NOMO-1 treated with DMSO at 0.1 percent for 48 hours (cell line): ENCODE results near the gene FSHR.
A peak's percentile ranks its signal among the peaks of the same experiment; 100 is the strongest.

ENCODE experiments used
- DNase-seq: peaks from one replicate; lab custom pipeline; 2025; ENCODE audit not compliant: unreplicated experiment; lab: John Stamatoyannopoulos, UW

Gene FSHR

DNA sequence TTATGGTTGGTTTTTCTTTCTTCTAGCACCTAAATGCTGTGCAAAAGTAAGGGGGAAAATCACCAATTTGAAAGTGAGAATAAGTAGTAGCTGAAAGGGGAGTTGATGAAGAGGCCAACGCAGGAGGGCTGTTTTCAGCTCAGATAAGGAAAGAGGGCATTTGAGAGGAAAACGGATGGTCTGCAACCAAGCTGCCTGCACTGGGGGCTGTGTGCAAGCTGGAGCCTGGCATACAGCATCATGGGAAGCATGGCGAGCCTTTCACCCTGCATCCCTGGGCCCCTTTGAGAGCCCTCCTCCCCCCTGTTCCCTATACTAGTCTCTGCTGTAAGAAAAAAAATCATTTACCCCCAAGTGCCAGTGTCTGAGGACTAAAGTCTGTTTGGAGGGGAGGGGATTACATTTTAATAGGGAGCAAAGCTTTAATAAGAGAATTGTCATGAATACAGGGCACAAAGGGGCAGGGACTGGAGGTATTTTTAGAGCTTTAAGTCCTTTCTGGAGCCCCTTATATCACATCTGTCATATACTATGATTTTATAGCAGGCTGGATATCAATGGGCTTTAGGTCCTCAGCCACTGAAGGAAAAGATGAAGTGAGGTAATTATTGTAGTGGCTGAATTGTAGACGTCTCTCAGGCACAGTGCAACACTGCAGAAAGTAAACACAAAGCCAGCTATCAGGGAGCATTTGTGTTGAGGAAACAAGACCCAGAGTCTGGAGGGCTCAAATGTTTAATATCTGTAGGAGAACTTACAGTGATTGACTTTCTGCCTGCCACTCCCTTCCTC lies 120.7 kb downstream of the FSHR start:
- no peak for DNase-seq

- no peak for DNase-seq
Measured at GRCh38 chr2:49032936-49033335, 121.4 kb downstream of the FSHR start.

- DNase-seq, result no peak
Measured at GRCh38 chr2:49032126-49032525, 122.2 kb downstream of the FSHR start.

GRCh38 chr2:49029406-49029805 lies 124.9 kb downstream of the FSHR start:
- DNase-seq, result no peak

- DNase-seq, result no peak
Measured at GRCh38 chr2:49028101-49028500, 126.2 kb downstream of the FSHR start.

DNA sequence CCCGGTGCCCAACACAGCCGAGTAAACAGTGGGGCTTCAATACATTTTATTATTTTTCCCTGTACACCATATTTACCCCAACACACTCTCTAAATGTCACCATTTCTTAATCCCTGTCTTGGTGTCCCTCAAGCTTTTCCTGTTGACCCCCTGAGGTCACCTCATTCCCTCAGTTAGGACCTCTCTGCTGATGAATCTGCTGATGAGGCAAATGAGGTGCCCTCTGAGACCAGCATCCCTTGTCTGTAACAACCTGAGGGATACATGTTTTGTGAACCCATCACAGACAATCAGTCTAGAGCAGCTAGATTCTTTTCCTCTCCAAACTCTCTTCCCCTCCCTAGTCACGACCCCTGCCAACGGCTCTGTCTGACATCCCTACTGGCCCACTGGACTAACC lies 127.6 kb downstream of the FSHR start:
- no peak for DNase-seq

DNA sequence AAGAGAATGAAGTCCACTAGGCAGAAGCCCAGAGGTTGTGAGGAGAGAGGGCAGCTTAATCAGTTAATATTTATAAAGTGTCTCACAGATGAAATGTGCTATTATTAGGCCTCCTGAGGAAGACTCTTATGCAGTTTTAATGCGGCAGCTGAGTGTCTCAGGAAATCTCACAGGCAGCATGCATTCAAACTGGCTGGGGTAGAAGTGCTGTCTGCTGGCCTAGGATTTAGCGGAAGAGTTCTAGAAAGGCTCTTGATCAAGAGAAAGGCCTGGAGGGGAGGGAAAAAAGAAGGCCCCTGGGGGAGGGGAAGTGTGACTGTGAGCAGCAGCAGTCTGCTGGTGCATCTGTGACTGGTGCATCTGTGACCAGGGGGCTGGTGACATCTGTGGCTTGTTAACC lies 133.0 kb downstream of the FSHR start:
- DNase-seq, result no peak

DNA sequence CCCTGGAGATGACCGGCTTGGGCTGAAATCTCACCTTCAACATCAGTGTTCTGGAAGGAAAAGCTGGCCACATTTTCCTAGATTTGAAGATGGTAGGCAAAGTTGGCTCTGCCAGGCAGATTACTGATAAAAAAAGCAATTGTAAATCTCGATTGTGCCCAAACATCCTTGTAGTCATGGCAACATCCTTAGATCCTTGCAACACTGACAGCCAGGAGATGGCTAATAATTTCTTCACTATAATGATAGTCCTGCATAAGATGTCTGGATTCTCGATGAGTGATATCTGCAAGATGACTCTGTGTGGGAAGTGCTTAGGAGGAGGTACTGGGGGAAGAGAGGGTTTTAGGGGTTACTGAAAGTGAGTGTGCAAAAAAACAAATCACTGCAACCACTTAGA lies 149.1 kb downstream of the FSHR start:
- no peak for DNase-seq

- peak; percentile 80 for DNase-seq
Measured at GRCh38 chr2:49004036-49004626, 150.2 kb downstream of the FSHR start.

GRCh38 chr2:49003201-49003600 lies 151.1 kb downstream of the FSHR start:
- DNase-seq, result no peak

DNA sequence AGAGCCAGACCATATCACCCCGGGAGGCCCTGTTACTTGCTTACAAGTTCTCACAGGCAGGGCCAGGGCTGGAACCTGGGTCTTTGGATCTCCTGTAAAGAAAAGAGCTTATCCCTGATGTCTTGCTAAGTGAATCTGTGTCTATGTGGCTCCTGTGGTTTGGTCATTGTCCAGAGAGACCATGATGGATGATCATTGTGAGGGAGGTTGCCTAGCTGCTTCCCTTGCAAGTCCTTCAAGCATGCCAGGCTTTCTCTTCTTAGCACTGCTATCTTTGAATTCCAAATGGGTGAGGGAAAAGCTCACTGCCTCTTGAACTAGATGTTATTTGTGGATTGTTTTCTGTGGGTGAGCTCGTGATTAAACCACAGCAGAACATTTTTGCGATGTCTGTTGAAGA lies 151.6 kb downstream of the FSHR start:
- DNase-seq, result no peak

DNA sequence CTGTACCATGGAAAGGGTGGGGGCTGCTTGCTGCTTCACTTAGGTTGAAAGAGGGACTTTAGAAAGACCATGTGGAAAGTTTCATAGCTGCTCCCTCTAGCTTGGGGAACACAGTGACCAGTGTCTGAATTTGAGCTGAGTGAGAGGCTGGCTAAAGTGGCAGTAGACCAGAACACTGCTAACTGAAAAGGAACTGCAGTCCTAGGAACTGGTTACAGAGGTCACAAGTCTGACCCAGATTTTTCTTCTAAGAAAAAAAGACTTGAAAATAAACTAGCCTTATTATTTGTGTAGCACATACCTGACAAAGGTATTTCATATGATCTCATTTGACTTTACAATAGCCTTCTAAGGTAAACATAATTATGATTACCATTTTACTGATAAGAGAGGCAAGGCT lies 153.6 kb downstream of the FSHR start:
- DNase-seq, result no peak

GRCh38 chr2:48998449-48998848 lies 155.9 kb downstream of the FSHR start:
- DNase-seq, result no peak

DNA sequence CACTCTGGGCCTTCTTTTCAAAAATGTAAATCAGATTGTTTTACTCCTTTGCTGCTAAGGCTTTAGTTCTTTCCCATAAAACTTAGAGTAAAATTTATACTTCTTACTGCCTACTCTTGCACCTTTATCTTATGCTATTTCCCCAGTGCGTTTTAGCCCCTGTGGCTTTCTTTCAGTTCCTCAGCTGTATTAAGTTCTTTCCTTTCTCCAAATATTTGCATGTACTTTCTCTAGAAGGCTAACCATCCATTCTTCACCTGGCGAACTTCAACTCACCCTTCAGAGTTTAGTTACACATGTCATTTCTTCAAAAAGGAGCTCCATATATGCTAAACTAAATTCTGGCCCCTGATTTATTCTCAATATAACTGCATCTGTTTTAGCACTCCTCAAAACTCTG lies 160.7 kb downstream of the FSHR start:
- DNase-seq, result no peak

DNA sequence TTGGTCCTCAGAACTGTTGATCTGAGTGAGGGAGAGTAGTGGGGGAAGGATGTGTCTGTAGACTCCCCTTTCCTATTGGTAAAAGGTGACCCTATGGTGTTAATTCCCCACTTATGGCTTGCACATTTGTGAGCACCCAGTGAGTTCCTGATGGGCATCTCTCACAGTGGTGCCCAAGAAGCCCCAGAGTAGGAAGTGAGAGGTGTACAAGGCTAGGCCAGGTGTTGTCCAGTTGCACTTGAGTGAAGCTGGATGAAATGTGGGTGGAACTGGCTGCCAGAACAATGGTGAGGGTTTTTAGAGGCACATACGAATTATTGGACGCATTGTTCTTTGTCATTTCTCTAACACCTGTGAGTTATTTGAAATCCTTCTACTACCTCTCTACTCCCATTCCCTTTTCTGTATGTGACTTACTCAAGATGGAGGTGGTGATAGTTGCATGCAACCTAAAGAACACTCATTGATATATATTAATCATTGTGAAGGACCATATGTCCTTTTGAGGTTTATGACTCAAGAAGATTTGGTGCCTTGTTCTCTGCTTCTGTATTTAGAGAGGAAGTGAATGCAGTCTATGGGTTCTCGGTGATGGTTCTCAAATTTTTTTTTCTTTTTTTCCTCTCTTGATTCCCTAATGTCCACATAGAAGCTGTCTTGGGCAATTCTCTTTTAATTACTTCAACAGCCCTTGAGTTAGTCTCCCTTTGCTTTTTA lies 162.7 kb downstream of the FSHR start:
- peak; percentile 86 for DNase-seq

DNA sequence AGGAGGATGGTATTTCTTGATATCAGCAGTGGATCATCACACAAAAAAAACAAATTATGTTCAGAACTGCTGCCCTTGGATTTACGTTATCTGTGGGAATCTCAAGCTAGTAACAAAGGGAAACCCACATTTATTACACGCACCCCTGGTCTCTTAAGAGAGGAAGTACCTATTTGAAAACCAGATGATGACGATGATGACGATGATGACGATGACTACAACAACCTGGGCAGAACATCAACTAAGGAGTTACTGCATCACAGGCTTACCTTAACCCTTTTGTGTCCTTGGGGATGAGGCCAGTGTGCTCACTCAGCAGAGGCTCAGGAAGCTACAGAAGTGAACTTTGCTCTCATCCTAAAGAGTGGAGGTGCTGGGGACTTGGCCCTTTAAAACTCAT lies 169.4 kb downstream of the FSHR start:
- no peak for DNase-seq

DNA sequence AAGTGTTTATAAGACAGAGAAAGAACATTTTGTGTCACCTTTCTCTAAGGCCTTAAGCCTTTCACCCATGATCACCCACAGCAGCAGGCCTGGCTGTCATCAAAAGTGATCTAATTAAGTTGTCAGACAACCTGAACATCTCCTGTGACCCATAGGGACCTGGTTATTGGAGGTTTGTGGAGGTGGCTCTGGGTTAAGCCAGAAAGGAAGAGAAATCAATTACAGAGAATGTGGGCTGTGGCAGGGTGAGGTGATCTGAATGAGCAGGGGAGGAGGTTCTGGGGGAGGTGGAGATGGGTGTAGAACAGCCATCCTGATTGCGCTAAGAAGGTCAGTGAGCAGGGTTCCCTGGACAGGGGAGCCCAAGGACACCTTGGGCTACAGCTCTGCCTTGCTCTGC lies 170.8 kb downstream of the FSHR start:
- DNase-seq, result no peak

DNA sequence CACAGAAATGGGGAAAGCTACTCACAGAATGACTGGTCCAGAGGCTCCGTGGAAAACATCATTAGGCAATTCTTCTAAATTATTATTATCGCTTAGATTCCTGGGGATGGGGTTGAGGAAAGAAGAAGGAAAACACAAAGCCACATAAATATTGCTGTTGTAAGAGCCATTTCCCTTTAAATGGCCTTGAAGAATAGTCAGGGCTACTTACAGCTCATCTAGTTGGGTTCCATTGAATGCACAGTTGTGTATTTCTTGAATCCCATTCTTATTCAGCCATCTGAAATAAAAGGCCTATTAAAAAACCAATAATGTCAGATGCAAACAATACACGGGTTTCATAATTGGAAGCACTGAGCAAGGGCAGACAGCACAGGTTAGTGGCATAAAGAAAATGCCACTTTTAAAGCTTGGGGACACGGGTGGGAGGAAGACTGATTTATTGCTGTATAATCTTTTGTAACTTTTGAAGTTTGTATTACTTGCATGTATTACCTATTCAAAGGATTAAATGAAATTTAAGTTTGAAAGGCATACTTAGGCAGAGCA lies 171.4 kb downstream of the FSHR start:
- no peak for DNase-seq

GRCh38 chr2:48980846-48981245 lies 173.5 kb downstream of the FSHR start:
- no peak for DNase-seq

GRCh38 chr2:48979691-48980090 lies 174.6 kb downstream of the FSHR start:
- no peak for DNase-seq

GRCh38 chr2:48978131-48978530 lies 176.2 kb downstream of the FSHR start:
- DNase-seq, result no peak

DNA sequence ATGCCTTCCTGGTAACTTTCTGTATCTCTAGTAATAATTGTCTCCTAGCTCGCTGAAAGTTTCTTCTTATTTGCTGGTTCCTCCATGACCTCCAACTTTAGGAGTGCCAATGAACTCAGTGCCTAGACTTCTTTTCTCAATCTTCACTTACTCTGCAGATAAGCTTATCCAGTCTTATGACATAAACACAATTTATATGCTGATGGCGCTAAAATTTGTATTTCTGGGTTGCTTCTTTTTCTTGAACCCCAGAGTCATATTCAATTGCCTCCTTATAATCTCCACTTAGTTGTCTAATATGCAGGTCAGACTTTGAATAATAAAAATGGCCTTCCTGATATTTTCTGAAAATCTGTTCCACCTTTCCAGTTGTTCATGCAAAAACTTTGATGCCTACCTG lies 182.5 kb downstream of the FSHR start:
- no peak for DNase-seq
